GM20000 (cell line): Measurements from ENCODE around the gene MT1X.

Experiments used
- DNase-seq: peaks from one replicate; pipeline ENCODE4 v3.0.0; 2012; ENCODE audit warnings: low spot score
- TF ChIP-seq, protein P1 (sequence below): IDR thresholded peaks from 2 replicates; pipeline ENCODE4 v1.5.1; 2012; ENCODE audit warnings: mild to moderate bottlenecking, control low read depth; ENCODE audit errors: extremely low read depth, missing control alignments

Gene MT1X

GRCh38 chr16:56681939-56682702 is at the start of gene MT1X:
Gene MT1X, plus strand, starts transcription at chr16:56682470. Its CDS starts 71 bp downstream, at chr16:56682541.
- TF ChIP-seq, protein P1, sequence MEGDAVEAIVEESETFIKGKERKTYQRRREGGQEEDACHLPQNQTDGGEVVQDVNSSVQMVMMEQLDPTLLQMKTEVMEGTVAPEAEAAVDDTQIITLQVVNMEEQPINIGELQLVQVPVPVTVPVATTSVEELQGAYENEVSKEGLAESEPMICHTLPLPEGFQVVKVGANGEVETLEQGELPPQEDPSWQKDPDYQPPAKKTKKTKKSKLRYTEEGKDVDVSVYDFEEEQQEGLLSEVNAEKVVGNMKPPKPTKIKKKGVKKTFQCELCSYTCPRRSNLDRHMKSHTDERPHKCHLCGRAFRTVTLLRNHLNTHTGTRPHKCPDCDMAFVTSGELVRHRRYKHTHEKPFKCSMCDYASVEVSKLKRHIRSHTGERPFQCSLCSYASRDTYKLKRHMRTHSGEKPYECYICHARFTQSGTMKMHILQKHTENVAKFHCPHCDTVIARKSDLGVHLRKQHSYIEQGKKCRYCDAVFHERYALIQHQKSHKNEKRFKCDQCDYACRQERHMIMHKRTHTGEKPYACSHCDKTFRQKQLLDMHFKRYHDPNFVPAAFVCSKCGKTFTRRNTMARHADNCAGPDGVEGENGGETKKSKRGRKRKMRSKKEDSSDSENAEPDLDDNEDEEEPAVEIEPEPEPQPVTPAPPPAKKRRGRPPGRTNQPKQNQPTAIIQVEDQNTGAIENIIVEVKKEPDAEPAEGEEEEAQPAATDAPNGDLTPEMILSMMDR = no peak

GRCh38 chr16:56632848-56633365 is 49.4 kb upstream of the MT1X start:
- no peak for DNase-seq
- TF ChIP-seq, protein P1 = no peak

More at GRCh38 chr16:56681939-56682702, at the start of gene MT1X:
- DNase-seq = peak; percentile 88

GRCh38 chr16:56633535-56633934 is 48.7 kb upstream of the MT1X start:
- DNase-seq = no peak
- TF ChIP-seq, protein P1 = no peak

DNA sequence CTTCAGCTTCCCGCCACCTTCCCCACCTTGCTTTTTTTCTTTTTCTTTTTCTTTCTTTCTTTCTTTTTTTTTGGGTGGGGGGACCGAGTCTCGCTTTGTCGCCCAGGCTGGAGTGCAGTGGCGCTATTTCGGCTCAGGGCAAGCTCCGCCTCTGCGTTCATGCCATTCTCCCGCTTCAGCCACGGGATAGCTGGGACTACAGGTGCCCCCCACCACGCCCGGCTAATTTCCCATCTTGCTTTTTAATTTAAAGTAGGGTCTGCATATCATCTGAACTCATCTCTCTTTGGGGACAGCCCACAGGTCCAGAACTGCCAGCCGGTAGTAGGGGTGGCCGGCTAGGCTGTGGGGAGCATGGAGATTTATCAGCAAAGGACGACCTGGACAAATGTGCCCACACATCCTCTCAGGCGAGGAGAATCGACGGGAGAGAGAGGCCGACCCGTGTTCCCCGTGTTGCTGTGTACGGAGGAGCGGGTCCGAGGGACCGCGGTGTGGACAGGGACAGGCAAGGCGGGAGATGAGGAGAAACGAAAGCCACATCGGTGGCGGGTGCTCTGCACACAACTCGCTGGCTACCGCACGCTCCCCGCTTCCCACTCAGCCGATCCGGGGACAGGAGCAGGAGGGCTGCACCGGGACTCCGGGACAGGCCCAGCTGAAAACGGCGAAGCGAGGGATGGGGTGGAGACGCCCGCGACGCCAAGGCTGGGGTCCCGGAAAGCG is 47.4 kb upstream of the MT1X start:
- DNase-seq = no peak
- TF ChIP-seq, protein P1 = no peak

DNA sequence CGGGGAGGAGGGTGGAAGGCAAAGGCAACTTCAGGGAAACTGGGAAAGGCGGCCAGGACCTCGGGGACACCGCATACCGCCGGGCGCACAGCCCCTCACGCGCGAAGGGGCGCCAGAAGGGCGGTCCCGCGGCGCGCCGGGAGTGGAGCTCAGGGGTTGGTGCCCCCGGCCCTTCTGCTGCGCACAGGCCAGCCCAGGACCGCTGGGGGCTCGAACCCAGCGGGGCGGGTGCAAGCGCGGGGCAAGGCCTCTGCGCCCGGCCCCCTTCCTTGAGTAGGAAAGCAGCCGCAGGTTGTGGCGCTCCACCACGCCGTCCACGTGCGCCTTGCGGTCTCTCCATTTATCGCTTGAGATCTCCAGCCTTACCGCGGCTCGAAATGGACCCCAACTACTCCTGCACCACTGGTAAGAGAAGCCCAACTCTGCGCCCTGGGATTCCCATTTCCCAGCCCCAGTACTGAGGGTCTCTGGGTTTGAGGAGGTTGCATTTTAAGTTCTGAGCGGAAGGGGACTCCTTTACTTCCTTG is 46.8 kb upstream of the MT1X start:
- DNase-seq = no peak
- TF ChIP-seq, protein P1 = no peak

DNA sequence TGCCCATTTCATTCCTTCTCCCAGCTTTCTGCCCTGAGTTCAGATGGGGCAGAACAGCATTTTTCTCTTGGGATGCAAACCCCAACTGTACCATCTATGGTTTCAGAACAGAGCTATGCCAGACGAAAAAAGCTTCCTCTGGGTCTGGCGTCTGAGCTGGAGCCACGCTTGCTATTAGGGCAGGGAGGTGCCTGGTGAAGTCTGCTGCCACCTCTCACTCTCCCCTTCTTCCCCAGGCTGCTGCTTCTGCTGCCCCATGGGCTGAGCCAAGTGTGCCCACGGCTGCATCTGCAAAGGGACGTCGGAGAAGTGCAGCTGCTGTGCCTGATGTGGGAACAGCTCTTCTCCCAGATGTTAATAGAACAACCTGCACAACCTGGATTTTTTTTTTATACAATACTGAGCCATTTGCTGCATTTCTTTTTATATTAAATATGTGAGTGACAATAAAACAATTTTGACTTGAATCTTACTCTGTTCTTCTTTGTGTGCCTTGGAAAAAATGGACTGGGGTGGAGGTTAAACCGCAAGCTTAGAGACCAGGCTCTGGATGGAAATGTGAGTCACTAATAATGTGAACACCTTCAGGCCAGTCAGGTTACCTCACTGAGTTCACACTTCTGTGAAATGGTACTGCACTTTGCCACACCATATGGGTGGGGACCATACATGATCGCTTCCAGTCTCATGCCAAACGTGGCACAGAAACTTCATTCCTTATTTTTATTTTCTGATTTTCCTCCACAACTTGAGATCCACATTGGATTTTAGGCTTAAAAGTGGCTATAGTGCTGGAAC is 45.5 kb upstream of the MT1X start:
- TF ChIP-seq, protein P1 = no peak
- DNase-seq = no peak
